Renal cortical epithelial cell (primary cell): ENCODE data around the gene CDSN. TPM values are rescaled to one million over a fixed set of nuclear protein-coding genes. Genes with fewer than 3 reads are reported as not detected.

ENCODE experiments used
- DNase-seq: peaks from one replicate; pipeline ENCODE4 v3.0.0-alpha.2; 2011; ENCODE audit warnings: low read depth
- total RNA-seq: library from RNA; depleted of rRNA; stranded (reverse); fragments of >200 nt; gene quantifications from 2 replicates; pipeline ENCODE4 v1.2.3, GENCODE V29; 2014

CDSN gene
- total RNA-seq, 1 donor from 2014 or later: 0.05 TPM

GRCh38 chr6:31115941-31116560 lies 4.2 kb downstream of the CDSN start:
- no peak for DNase-seq

- DNase-seq: peak; percentile 58
These were observed 5.0 kb downstream of the CDSN start for GRCh38 chr6:31114970-31115849.

- DNase-seq: peak; percentile 95
These were observed 5.7 kb downstream of the CDSN start, which contains the start of gene PSORS1C1 for GRCh38 chr6:31114541-31114878. TSS of gene PSORS1C1 (plus strand) at chr6:31114800. CDS start at chr6:31129633, 14,833 bp downstream.

- DNase-seq: no peak
These were observed 6.2 kb downstream of the CDSN start for GRCh38 chr6:31113861-31114540.

- DNase-seq: no peak
These were observed 7.8 kb downstream of the CDSN start, which contains the start of gene C6orf15 for GRCh38 chr6:31112478-31112877. TSS of gene C6orf15 (minus strand) at chr6:31112575. CDS start at chr6:31112555, 20 bp downstream.

GRCh38 chr6:31111712-31112111 lies 8.5 kb downstream of the CDSN start:
- no peak for DNase-seq

- DNase-seq: no peak
These were observed 9.2 kb downstream of the CDSN start for GRCh38 chr6:31110825-31111582.

GRCh38 chr6:31107052-31107451 lies 13.2 kb downstream of the CDSN start:
- no peak for DNase-seq

- no peak for DNase-seq
These were observed 17.1 kb downstream of the CDSN start for GRCh38 chr6:31103136-31103535.

- DNase-seq: no peak
These were observed 21.8 kb downstream of the CDSN start for GRCh38 chr6:31098449-31098938.

GRCh38 chr6:31096656-31097055 lies 23.6 kb downstream of the CDSN start:
- DNase-seq: no peak

- no peak for DNase-seq
These were observed 24.0 kb downstream of the CDSN start for GRCh38 chr6:31096215-31096614.

- DNase-seq: no peak
These were observed 25.8 kb downstream of the CDSN start for GRCh38 chr6:31094389-31094881.

GRCh38 chr6:31092769-31093505 lies 27.3 kb downstream of the CDSN start:
- no peak for DNase-seq

GRCh38 chr6:31092238-31092637 lies 28.0 kb downstream of the CDSN start:
- DNase-seq: no peak

GRCh38 chr6:31091680-31092079 lies 28.6 kb downstream of the CDSN start:
- no peak for DNase-seq

- no peak for DNase-seq
These were observed 29.3 kb downstream of the CDSN start for GRCh38 chr6:31090973-31091364.

- DNase-seq: no peak
These were observed 29.8 kb downstream of the CDSN start for GRCh38 chr6:31090275-31090972.

- peak; percentile 83 for DNase-seq
These were observed 32.7 kb downstream of the CDSN start for GRCh38 chr6:31087494-31088089.
